B cell (primary cell): ENCODE measurements around the gene DNM2. TPM values are rescaled to one million over a fixed set of nuclear protein-coding genes. Genes with fewer than 3 reads are reported as not detected.

ENCODE experiments used
- ATAC-seq: fragments of 200-7000 bp; cut with Tn5 transposase; one replicate; pipeline ENCODE4 v1.10.0; 2021; ENCODE audit warnings: low read depth, mild to moderate bottlenecking, moderate number of reproducible peaks, moderate library complexity
- CTCF ChIA-PET: fragments of 350-600 bp; sonication (Branson Sonifier 250); formaldehyde crosslinking; loops from one replicate; lab custom pipeline; 2021; ENCODE audit warnings: antibody characterized with exemption, inconsistent platforms; lab: Charles Lee
- POLR2A ChIA-PET: fragments of 350-600 bp; sonication (Branson Sonifier 250); formaldehyde crosslinking; loops from one replicate; lab custom pipeline; 2021; ENCODE audit warnings: antibody characterized with exemption; lab: Charles Lee
- DNase-seq: peaks from one replicate; pipeline ENCODE4 v3.0.0; 2013
- H2AFZ ChIP-seq: 2 replicates; pipeline ENCODE4 v1.6.1; 2012; ENCODE audit warnings: mild to moderate bottlenecking, low read depth, low read length; ENCODE audit not compliant: insufficient read depth, poor library complexity, severe bottlenecking
- H3K27ac ChIP-seq, 2 donors: 1 replicate in 1 of 2; 2 replicates in 1 of 2; pipeline ENCODE4 v1.5.1; 2012 to 2013; ENCODE audit warnings: low read length in 2 of 2, mild to moderate bottlenecking in 2 of 2, moderate library complexity in 1 of 2
- H3K27me3 ChIP-seq, 4 experiments: fragments of 200-600 bp in 1 of 4; sonication (generic) in 1 of 4; replicated peaks in 1 of 4; 1 replicate in 2 of 4; 2 replicates in 2 of 4; pipeline versions ENCODE4 v1.6.1 to v1.7.0; 2013 to 2016; ENCODE audit warnings: low read length in 3 of 4, mild to moderate bottlenecking in 2 of 4, mixed read lengths in 1 of 4, moderate library complexity in 1 of 4; ENCODE audit not compliant: insufficient read depth in 4 of 4, control insufficient read depth in 3 of 4; ENCODE audit errors: control extremely low read depth in 1 of 4
- H3K36me3 ChIP-seq, 2 experiments: replicated peaks in 1 of 2; 1 replicate in 1 of 2; 2 replicates in 1 of 2; pipeline versions ENCODE4 v1.6.1 to v1.7.1; 2013; ENCODE audit warnings: low read length in 1 of 2; ENCODE audit not compliant: insufficient read depth in 2 of 2, control insufficient read depth in 1 of 2; ENCODE audit errors: control extremely low read depth in 1 of 2, extremely low read depth in 1 of 2
- H3K4me1 ChIP-seq, 2 donors: fragments of 200-600 bp in 1 of 2; sonication (generic) in 1 of 2; 1 replicate in 1 of 2; 2 replicates in 1 of 2; pipeline versions ENCODE4 v1.5.1 to v1.6.1; 2013 to 2017; ENCODE audit warnings: low read length in 2 of 2; ENCODE audit not compliant: control insufficient read depth in 2 of 2, insufficient read depth in 2 of 2
- H3K4me2 ChIP-seq: replicated peaks from 2 replicates; pipeline ENCODE3; 2012; ENCODE audit warnings: mild to moderate bottlenecking, low read depth, low read length; ENCODE audit not compliant: poor library complexity, severe bottlenecking
- H3K4me3 ChIP-seq, 5 experiments: fragments of 200-600 bp in 1 of 5; sonication (generic) in 1 of 5; 1 replicate in 3 of 5; 2 replicates in 2 of 5; pipeline versions ENCODE4 v1.5.1 to v1.7.0; 2011 to 2016; ENCODE audit warnings: low read length in 4 of 5, mild to moderate bottlenecking in 4 of 5, low read depth in 2 of 5, control low read depth in 1 of 5, moderate library complexity in 1 of 5; ENCODE audit not compliant: insufficient read depth in 1 of 5; ENCODE audit errors: control extremely low read depth in 1 of 5, extremely low read depth in 1 of 5
- H3K79me2 ChIP-seq: fragments of 200-600 bp; sonication (generic); one replicate; pipeline ENCODE4 v1.6.0; 2016; ENCODE audit warnings: low read length; ENCODE audit not compliant: control insufficient read depth, insufficient read depth
- H3K9ac ChIP-seq: fragments of 200-600 bp; sonication (generic); 2 replicates; pipeline ENCODE4 v1.6.1; 2017; ENCODE audit warnings: mild to moderate bottlenecking, low read length, moderate library complexity
- H3K9me3 ChIP-seq, 3 donors: one replicate each; pipeline versions ENCODE4 v1.6.1 to v1.7.1; 2013; ENCODE audit warnings: low read length in 2 of 3; ENCODE audit not compliant: control insufficient read depth in 2 of 3, insufficient read depth in 1 of 3; ENCODE audit errors: control extremely low read depth in 1 of 3
- H4K20me1 ChIP-seq: 2 replicates; pipeline ENCODE4 v1.6.0; 2012; ENCODE audit warnings: mild to moderate bottlenecking, low read length; ENCODE audit not compliant: insufficient read depth, control insufficient read depth, poor library complexity, severe bottlenecking
- H3K27ac Mint-ChIP-seq: one replicate; pipeline ENCODE4 v1.8.0; 2021; ENCODE audit warnings: mixed read lengths
- H3K27me3 Mint-ChIP-seq: one replicate; pipeline ENCODE4 v1.8.0; 2021; ENCODE audit warnings: mixed read lengths
- H3K4me1 Mint-ChIP-seq: one replicate; pipeline ENCODE4 v1.8.0; 2021; ENCODE audit warnings: mixed read lengths
- H3K4me3 Mint-ChIP-seq: one replicate; pipeline ENCODE4 v1.8.0; 2021; ENCODE audit warnings: mixed read lengths
- H3K9me3 Mint-ChIP-seq: one replicate; pipeline ENCODE4 v1.8.0; 2022; ENCODE audit warnings: mixed read lengths; ENCODE audit not compliant: insufficient read depth
- CTCF ChIP-seq: fragments of 200-600 bp; IDR thresholded peaks from one replicate; pipeline ENCODE4 v1.8.0; 2022; ENCODE audit warnings: antibody characterized with exemption, mild to moderate bottlenecking
- EZH2 ChIP-seq: IDR thresholded peaks from 2 replicates; pipeline ENCODE4 v1.6.1; 2012; ENCODE audit warnings: borderline replicate concordance, low read depth, mild to moderate bottlenecking, moderate library complexity, low read length; ENCODE audit not compliant: insufficient read depth, poor library complexity, severe bottlenecking
- WGBS: methylation state at CpG from one replicate; pipeline ENCODE4 v1.1.5; 2013; ENCODE audit warnings: missing lambda C conversion rate; ENCODE audit not compliant: insufficient coverage; 5-methylcytosine and 5-hydroxymethylcytosine counted together
- intact Hi-C: fragments of 100-400 bp; cut with micrococcal nuclease; formaldehyde crosslinking; loops from one replicate; pipeline ENCODE4 v1.10.0; 2022
- polyA plus RNA-seq: library from polyadenylated mRNA; depleted of rRNA; stranded (reverse); fragments of >200 nt; gene quantifications from 2 replicates; pipeline ENCODE4 v1.2.3, GENCODE V29; 2012
- total RNA-seq, 2 donors: library from RNA; stranded (reverse); fragments of 120-200 nt in 1 of 2; gene quantifications; 1 replicate in 1 of 2; 2 replicates in 1 of 2; pipeline versions ENCODE4 v1.2.3 to v1.2.4, GENCODE V29; 2013 to 2022

DNM2 gene
- total and polyA plus RNA-seq, 2 donors (not counting 1 experiment from before 2014, with no cell fraction given) = 163 to 353 TPM

GRCh38 chr19:10846500-10847202, 128.8 kb downstream of the DNM2 start:
- 80% methylated on average over 1 of the region's 2 CpGs for WGBS
- Histone ChIP-seq H3K4me3 (no peak overlapping the region), H3K4me2 (no peak overlapping the region), H3K27ac (no peak overlapping the region), H3K36me3 (no peaks in the 10 kb centered on the region), H4K20me1 (no peaks in the 10 kb centered on the region), H3K27me3 (peaks cover 0 to 13% (median 0%) of the 10 kb centered on the region in 4 experiments), H3K9ac (no peak overlapping the region), H2AFZ (no peak overlapping the region), H3K9me3 (peaks cover 4 to 29% (median 11%) of the 10 kb centered on the region in 3 donors), H3K4me1 (peaks cover 4 to 5% of the 10 kb centered on the region in 2 donors), H3K79me2 (no peaks in the 10 kb centered on the region)
- H3K4me3 Mint-ChIP-seq = no peak overlapping the region
- H3K27ac Mint-ChIP-seq = no peak overlapping the region
- CTCF ChIA-PET = interaction anchor here (1.1 to 1.2 kb wide), 4 partner anchors 8 to 16 kb away, joined by 3 to 5 read pairs (median 4); partner anchors contain the start of gene TMED1
- POLR2A ChIA-PET = no interaction called here
- DNase-seq = no peak
- no peak for ATAC-seq
- peaks cover 4% of the 10 kb centered on the region for H3K9me3 Mint-ChIP-seq
- intact Hi-C loops = no loop called here
- peaks cover 3% of the 10 kb centered on the region for H3K4me1 Mint-ChIP-seq
- TF ChIP-seq CTCF (no peak), EZH2 (no peak)
- H3K27me3 Mint-ChIP-seq = peaks cover 12% of the 10 kb centered on the region

GRCh38 chr19:10848230-10848856, 130.5 kb downstream of the DNM2 start, which contains the start of gene C19orf38:
C19orf38 (plus strand) TSS chr19:10848415; CDS start chr19:10848509, 94 bp downstream.
- POLR2A ChIA-PET = interaction anchor here (0.5 kb wide), 1 partner anchor 259 kb away, joined by 5 read pairs; no protein-coding TSS in a partner anchor
- WGBS = 12% methylated on average over 5 of the region's 14 CpGs
- no peaks in the 10 kb centered on the region for H4K20me1 ChIP-seq
- intact Hi-C loops = no loop called here
- peaks cover 0 to 13% (median 0%) of the 10 kb centered on the region in 4 experiments for H3K27me3 ChIP-seq
- TF ChIP-seq CTCF = no peak
- TF ChIP-seq EZH2 = no peak
- Mint-ChIP-seq H3K27me3 (peaks cover 12% of the 10 kb centered on the region), H3K9me3 (peaks cover 4% of the 10 kb centered on the region), H3K4me1 (peaks cover 3% of the 10 kb centered on the region), H3K4me3 (no peak within 1 kb of the TSS), H3K27ac (no peak within 1 kb of the TSS)
- no peaks in the 10 kb centered on the region for H3K36me3 ChIP-seq
- no peak within 1 kb of the TSS for H3K27ac ChIP-seq
- peak within 1 kb of the TSS; percentile 51 for H2AFZ ChIP-seq
- H3K9ac ChIP-seq = no peak within 1 kb of the TSS
- peak within 1 kb of the TSS in 1 of 5 experiments; percentile 43 for H3K4me3 ChIP-seq
- H3K79me2 ChIP-seq = no peaks in the 10 kb centered on the region
- no peak for ATAC-seq
- peaks cover 4 to 32% (median 11%) of the 10 kb centered on the region in 3 donors for H3K9me3 ChIP-seq
- peak within 1 kb of the TSS; percentile 4 for H3K4me2 ChIP-seq
- no peak for DNase-seq
- H3K4me1 ChIP-seq = peaks cover 4 to 5% of the 10 kb centered on the region in 2 donors
- CTCF ChIA-PET = interaction anchor here (1.1 to 1.5 kb wide), 2 partner anchors 16 to 23 kb away, joined by 3 to 7 read pairs; no protein-coding TSS in a partner anchor
